Measurements from ENCODE around the gene PTPRK. TPM values are rescaled to one million over a fixed set of nuclear protein-coding genes. Genes with fewer than 3 reads are reported as not detected.

The PTPRK gene
- total RNA-seq, 1 experiment from 2014 or later, result 53.8 TPM

GRCh38 chr6:128208851-128209580, 311.4 kb downstream of the PTPRK start:
- H3K9ac ChIP-seq (ENCODE audit: low read length), result no peak overlapping the region
- H3K4me2 ChIP-seq (ENCODE audit: low read length), result peak overlapping the region; percentile 53
- no peaks in the 10 kb centered on the region for H3K9me2 ChIP-seq (replicated peaks; ENCODE audit: low read length)
- no peaks in the 10 kb centered on the region for H3F3A ChIP-seq (ENCODE audit: low read length, unreplicated experiment)
- H4K20me1 ChIP-seq (ENCODE audit: low read length), result no peaks in the 10 kb centered on the region
- no peak overlapping the region for H2AFZ ChIP-seq (ENCODE audit: low read length)
- H3K4me3 ChIP-seq (ENCODE audit: low read length), result no peak overlapping the region
- H3K27ac ChIP-seq (ENCODE audit: low read length), result peak overlapping the region; percentile 18; the same call in 1 of the 2 replicates
- no peaks in the 10 kb centered on the region for H3K79me2 ChIP-seq (ENCODE audit: low read length)
- H3K27me3 ChIP-seq (ENCODE audit: low read length), result no peaks in the 10 kb centered on the region
- no TSS peak for BruUV-seq (replicated peaks)
- no peaks in the 10 kb centered on the region for H3K36me3 ChIP-seq (ENCODE audit: low read depth, low read length)
- H3K9me3 ChIP-seq (ENCODE audit: low read length), result no peaks in the 10 kb centered on the region
- intact Hi-C loops (cut with micrococcal nuclease), result no loop called here
- peaks cover 31% of the 10 kb centered on the region for H3K4me1 ChIP-seq (ENCODE audit: insufficient read depth, low read length)
- TF ChIP-seq CTCF (conservative IDR thresholded peaks at IDR 0.05; ENCODE audit: low read depth, low read length), result no peak
- TF ChIP-seq EZH2 (IDR thresholded peaks at IDR 0.05; ENCODE audit: low read length, unreplicated experiment), result no peak
- TF ChIP-seq EZH2phosphoT487 (IDR thresholded peaks at IDR 0.05; ENCODE audit: borderline replicate concordance, low read length), result no peak
- ATAC-seq (peak; percentile 18; the same call in 1 of the 2 replicates), DNase-seq (peak; percentile 40)
- ChIA-PET CTCF (no interaction called here), POLR2A (ENCODE audit: unreplicated experiment) (no interaction called here)

- intact Hi-C loops (cut with micrococcal nuclease), result no loop called here
- no TSS peak for BruUV-seq (replicated peaks)
- Histone ChIP-seq H3K4me1 (ENCODE audit: insufficient read depth, low read length) (peaks cover 31% of the 10 kb centered on the region), H3K9me2 (replicated peaks; ENCODE audit: low read length) (no peaks in the 10 kb centered on the region), H3K9me3 (ENCODE audit: low read length) (no peaks in the 10 kb centered on the region), H3F3A (ENCODE audit: low read length, unreplicated experiment) (no peaks in the 10 kb centered on the region), H3K4me2 (ENCODE audit: low read length) (peak overlapping the region; percentile 53), H2AFZ (ENCODE audit: low read length) (no peak overlapping the region), H3K9ac (ENCODE audit: low read length) (no peak overlapping the region), H3K27ac (ENCODE audit: low read length) (peak overlapping the region; percentile 10; the same call in 1 of the 2 replicates), H4K20me1 (ENCODE audit: low read length) (no peaks in the 10 kb centered on the region), H3K4me3 (ENCODE audit: low read length) (no peak overlapping the region), H3K36me3 (ENCODE audit: low read depth, low read length) (no peaks in the 10 kb centered on the region), H3K27me3 (ENCODE audit: low read length) (no peaks in the 10 kb centered on the region), H3K79me2 (ENCODE audit: low read length) (no peaks in the 10 kb centered on the region)
- peak; percentile 78 for ATAC-seq
- ChIA-PET POLR2A (ENCODE audit: unreplicated experiment) (no interaction called here), CTCF (no interaction called here)
- no peak for TF ChIP-seq EZH2 (IDR thresholded peaks at IDR 0.05; ENCODE audit: low read length, unreplicated experiment)
- TF ChIP-seq EZH2phosphoT487 (IDR thresholded peaks at IDR 0.05; ENCODE audit: borderline replicate concordance, low read length), result no peak
- no peak for TF ChIP-seq CTCF (conservative IDR thresholded peaks at IDR 0.05; ENCODE audit: low read depth, low read length)
- peak; percentile 61 for DNase-seq
These were observed 312.3 kb downstream of the PTPRK start for GRCh38 chr6:128208078-128208477.

All from PC-3 (cell line).